Astrocyte (in vitro differentiated cells and primary cell): ENCODE data around the gene CZIB. TPM values are rescaled to one million over a fixed set of nuclear protein-coding genes. Genes with fewer than 3 reads are reported as not detected.

Experiments
- DNase-seq: peaks from one replicate; pipeline ENCODE4 v3.0.0-alpha.2; 2010; ENCODE audit warnings: low read depth
- FAIRE-seq: peaks from 2 replicates; lab custom pipeline; 2011; peaks lifted over from hg19 to GRCh38; lab: Jason Lieb, UNC
- H2AFZ ChIP-seq: 2 replicates; pipeline ENCODE4 v1.6.0; 2012; ENCODE audit warnings: low read depth, low read length, inconsistent platforms
- H3K27ac ChIP-seq: 2 replicates; pipeline ENCODE4 v1.5.1; 2011; ENCODE audit warnings: low read depth, low read length, inconsistent platforms
- H3K27me3 ChIP-seq: 2 replicates; pipeline ENCODE4 v1.6.0; 2011; ENCODE audit warnings: low read length, inconsistent platforms; ENCODE audit not compliant: insufficient read depth
- H3K36me3 ChIP-seq: 2 replicates; pipeline ENCODE4 v1.5.1; 2011; ENCODE audit warnings: low read length, inconsistent platforms; ENCODE audit not compliant: insufficient read depth
- H3K4me1 ChIP-seq: 2 replicates; pipeline ENCODE4 v1.5.1; 2011; ENCODE audit warnings: low read length, inconsistent platforms; ENCODE audit not compliant: insufficient read depth
- H3K4me2 ChIP-seq: 2 replicates; pipeline ENCODE4 v1.6.0; 2012; ENCODE audit warnings: low read length, inconsistent platforms
- H3K4me3 ChIP-seq: 2 replicates; pipeline ENCODE4 v1.5.1; 2011; ENCODE audit warnings: low read depth, mild to moderate bottlenecking, low read length, inconsistent platforms; ENCODE audit not compliant: insufficient read depth
- H3K79me2 ChIP-seq: 2 replicates; pipeline ENCODE4 v1.6.0; 2012; ENCODE audit warnings: mild to moderate bottlenecking, low read length, inconsistent platforms; ENCODE audit not compliant: insufficient read depth
- H3K9ac ChIP-seq: 2 replicates; pipeline ENCODE4 v1.6.0; 2012; ENCODE audit warnings: mild to moderate bottlenecking, low read length, inconsistent platforms
- H3K9me3 ChIP-seq: 2 replicates; pipeline ENCODE4 v1.5.1; 2012; ENCODE audit warnings: low read depth, mild to moderate bottlenecking, low read length, inconsistent platforms; ENCODE audit not compliant: insufficient read depth
- H4K20me1 ChIP-seq: 2 replicates; pipeline ENCODE4 v1.6.0; 2012; ENCODE audit warnings: low read length, inconsistent platforms; ENCODE audit not compliant: insufficient read depth
- H3K27ac Mint-ChIP-seq: one replicate; pipeline ENCODE4 v1.8.0; 2021; ENCODE audit warnings: mild to moderate bottlenecking, mixed read lengths; ENCODE audit not compliant: unreplicated experiment
- H3K27me3 Mint-ChIP-seq: one replicate; pipeline ENCODE4 v1.8.0; 2021; ENCODE audit warnings: low read depth, mixed read lengths; ENCODE audit not compliant: unreplicated experiment
- H3K36me3 Mint-ChIP-seq: one replicate; pipeline ENCODE4 v1.8.0; 2021; ENCODE audit warnings: low read depth, mixed read lengths; ENCODE audit not compliant: unreplicated experiment
- H3K4me1 Mint-ChIP-seq: one replicate; pipeline ENCODE4 v1.8.0; 2021; ENCODE audit warnings: low read depth, mixed read lengths; ENCODE audit not compliant: unreplicated experiment
- H3K4me3 Mint-ChIP-seq: one replicate; pipeline ENCODE4 v1.8.0; 2021; ENCODE audit warnings: mild to moderate bottlenecking, moderate library complexity, mixed read lengths; ENCODE audit not compliant: unreplicated experiment
- H3K9me3 Mint-ChIP-seq: one replicate; pipeline ENCODE4 v1.8.0; 2021; ENCODE audit warnings: mild to moderate bottlenecking, mixed read lengths; ENCODE audit not compliant: unreplicated experiment
- EZH2 ChIP-seq: IDR thresholded peaks from 2 replicates; pipeline ENCODE4 v1.6.1; 2012; ENCODE audit warnings: mild to moderate bottlenecking, low read length, inconsistent platforms; ENCODE audit not compliant: insufficient read depth
- total RNA-seq: library from RNA; stranded (reverse); gene quantifications from 2 replicates; pipeline ENCODE4 v1.2.1, GENCODE V29; 2021
- TF ChIP-seq, protein P1 (sequence below): IDR thresholded peaks from 2 replicates; pipeline ENCODE4 v1.5.1; 2011; ENCODE audit warnings: low read depth, mild to moderate bottlenecking, inconsistent platforms, low read length, moderate library complexity; ENCODE audit not compliant: insufficient read depth

Gene CZIB
- total RNA-seq, 1 donor from 2014 or later = 34.5 TPM

DNA sequence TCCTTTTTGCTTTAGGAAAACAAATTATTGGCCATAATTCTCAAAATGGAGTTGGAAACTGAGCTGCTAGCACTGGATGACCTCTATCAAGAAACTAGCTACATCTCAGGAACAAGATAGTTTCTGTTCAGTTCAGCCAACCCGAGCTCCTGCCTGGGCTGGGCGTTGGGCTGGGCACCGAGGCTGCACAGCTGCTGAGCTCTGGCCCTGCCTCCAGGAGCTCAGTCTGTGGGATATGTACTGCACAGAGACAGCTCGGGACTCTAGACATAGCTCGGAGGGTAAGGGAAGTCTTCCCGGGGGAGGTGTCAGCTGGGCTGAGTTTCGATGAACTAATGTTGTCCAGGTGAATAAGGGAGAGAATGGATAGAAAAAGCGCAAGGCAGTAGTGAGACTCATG is 53.5 kb downstream of the CZIB start:
- Mint-ChIP-seq H3K4me3 (no peak overlapping the region), H3K36me3 (no peaks in the 10 kb centered on the region), H3K9me3 (peaks cover 2% of the 10 kb centered on the region), H3K27ac (no peak overlapping the region), H3K4me1 (peaks cover 2% of the 10 kb centered on the region), H3K27me3 (peaks cover 25% of the 10 kb centered on the region)
- TF ChIP-seq, protein P1, sequence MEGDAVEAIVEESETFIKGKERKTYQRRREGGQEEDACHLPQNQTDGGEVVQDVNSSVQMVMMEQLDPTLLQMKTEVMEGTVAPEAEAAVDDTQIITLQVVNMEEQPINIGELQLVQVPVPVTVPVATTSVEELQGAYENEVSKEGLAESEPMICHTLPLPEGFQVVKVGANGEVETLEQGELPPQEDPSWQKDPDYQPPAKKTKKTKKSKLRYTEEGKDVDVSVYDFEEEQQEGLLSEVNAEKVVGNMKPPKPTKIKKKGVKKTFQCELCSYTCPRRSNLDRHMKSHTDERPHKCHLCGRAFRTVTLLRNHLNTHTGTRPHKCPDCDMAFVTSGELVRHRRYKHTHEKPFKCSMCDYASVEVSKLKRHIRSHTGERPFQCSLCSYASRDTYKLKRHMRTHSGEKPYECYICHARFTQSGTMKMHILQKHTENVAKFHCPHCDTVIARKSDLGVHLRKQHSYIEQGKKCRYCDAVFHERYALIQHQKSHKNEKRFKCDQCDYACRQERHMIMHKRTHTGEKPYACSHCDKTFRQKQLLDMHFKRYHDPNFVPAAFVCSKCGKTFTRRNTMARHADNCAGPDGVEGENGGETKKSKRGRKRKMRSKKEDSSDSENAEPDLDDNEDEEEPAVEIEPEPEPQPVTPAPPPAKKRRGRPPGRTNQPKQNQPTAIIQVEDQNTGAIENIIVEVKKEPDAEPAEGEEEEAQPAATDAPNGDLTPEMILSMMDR = no peak
- TF ChIP-seq EZH2 = no peak
- H3K27me3 ChIP-seq = no peaks in the 10 kb centered on the region
- H3K36me3 ChIP-seq = no peaks in the 10 kb centered on the region
- H3K4me2 ChIP-seq = no peak overlapping the region
- H3K9ac ChIP-seq = no peak overlapping the region
- no peak overlapping the region for H2AFZ ChIP-seq
- no peak overlapping the region for H3K27ac ChIP-seq
- H3K4me1 ChIP-seq = no peaks in the 10 kb centered on the region
- H4K20me1 ChIP-seq = no peaks in the 10 kb centered on the region
- no peaks in the 10 kb centered on the region for H3K9me3 ChIP-seq
- FAIRE-seq = no peak
- H3K79me2 ChIP-seq = no peaks in the 10 kb centered on the region
- DNase-seq = no peak
- no peak overlapping the region for H3K4me3 ChIP-seq

DNA sequence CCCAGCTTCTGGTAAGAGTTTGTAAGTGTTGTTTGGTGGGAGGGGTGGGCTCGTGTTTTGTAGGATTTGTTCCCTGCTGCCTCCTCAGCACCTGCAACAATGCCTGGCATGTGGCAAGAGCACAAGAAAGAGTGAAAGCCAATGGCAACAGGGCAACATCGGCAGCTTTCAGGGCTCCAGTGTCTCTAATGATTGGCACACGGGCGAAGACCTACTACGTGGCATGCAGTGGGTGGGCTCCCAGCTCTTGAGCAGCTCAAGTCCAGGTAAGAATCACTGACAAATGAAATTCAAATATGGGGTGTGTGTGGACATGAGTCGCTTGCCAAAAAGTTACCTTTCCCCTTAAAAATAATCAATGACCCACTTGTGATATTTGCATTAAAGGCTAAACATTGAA is 54.1 kb downstream of the CZIB start:
- no peaks in the 10 kb centered on the region for H4K20me1 ChIP-seq
- H3K79me2 ChIP-seq = no peaks in the 10 kb centered on the region
- Mint-ChIP-seq H3K4me1 (peaks cover 2% of the 10 kb centered on the region), H3K36me3 (no peaks in the 10 kb centered on the region), H3K27ac (no peak overlapping the region), H3K9me3 (peaks cover 2% of the 10 kb centered on the region), H3K27me3 (peaks cover 25% of the 10 kb centered on the region), H3K4me3 (no peak overlapping the region)
- H3K9me3 ChIP-seq = no peaks in the 10 kb centered on the region
- no peak overlapping the region for H3K4me2 ChIP-seq
- H3K27me3 ChIP-seq = no peaks in the 10 kb centered on the region
- no peak overlapping the region for H3K4me3 ChIP-seq
- FAIRE-seq = no peak
- no peaks in the 10 kb centered on the region for H3K4me1 ChIP-seq
- H3K9ac ChIP-seq = no peak overlapping the region
- no peak overlapping the region for H3K27ac ChIP-seq
- no peak for DNase-seq
- H3K36me3 ChIP-seq = no peaks in the 10 kb centered on the region
- no peak for TF ChIP-seq EZH2
- TF ChIP-seq, protein P1 = no peak
- H2AFZ ChIP-seq = no peak overlapping the region

DNA sequence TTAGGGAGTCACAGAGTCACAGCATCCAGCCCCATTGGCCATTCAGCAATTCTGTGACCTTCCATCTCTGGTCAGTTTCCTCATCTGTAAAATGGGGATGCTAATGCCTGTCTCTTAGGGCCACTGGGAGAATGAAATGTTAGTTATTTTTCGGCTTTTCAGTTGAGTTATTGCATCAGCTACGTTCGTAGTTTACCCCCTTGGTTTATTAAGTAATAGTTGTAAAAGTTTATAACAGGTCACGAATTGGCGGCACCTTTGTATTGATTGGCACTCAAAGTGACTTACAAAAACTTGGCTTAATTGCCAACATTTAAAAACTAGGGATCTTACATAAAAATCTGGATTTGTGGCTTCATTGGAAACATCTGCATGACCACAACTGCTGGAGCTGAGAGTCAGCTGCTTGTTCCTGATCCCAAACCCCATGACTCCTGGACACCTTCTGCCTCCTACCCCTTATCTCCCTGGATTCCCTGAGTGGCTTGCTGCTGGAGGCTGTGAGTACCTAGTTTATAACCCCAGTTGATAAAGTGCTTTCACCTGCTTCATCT is 54.9 kb downstream of the CZIB start:
- no peaks in the 10 kb centered on the region for H3K27me3 ChIP-seq
- H3K4me1 ChIP-seq = no peaks in the 10 kb centered on the region
- Mint-ChIP-seq H3K36me3 (no peaks in the 10 kb centered on the region), H3K27me3 (peaks cover 22% of the 10 kb centered on the region), H3K27ac (no peak overlapping the region), H3K4me1 (peaks cover 2% of the 10 kb centered on the region), H3K9me3 (peaks cover 2% of the 10 kb centered on the region), H3K4me3 (no peak overlapping the region)
- no peak overlapping the region for H3K9ac ChIP-seq
- H3K4me3 ChIP-seq = no peak overlapping the region
- H3K36me3 ChIP-seq = no peaks in the 10 kb centered on the region
- H3K27ac ChIP-seq = no peak overlapping the region
- no peak for TF ChIP-seq EZH2
- TF ChIP-seq, protein P1 = no peak
- no peaks in the 10 kb centered on the region for H4K20me1 ChIP-seq
- no peak for FAIRE-seq
- no peak for DNase-seq
- no peaks in the 10 kb centered on the region for H3K79me2 ChIP-seq
- H2AFZ ChIP-seq = no peak overlapping the region
- H3K4me2 ChIP-seq = no peak overlapping the region
- no peaks in the 10 kb centered on the region for H3K9me3 ChIP-seq

Other genes starting within 250 kb of the CZIB start
- gene PODN, start 158.4 kb downstream of the CZIB start, total RNA-seq = 1.9 and 2.6 TPM in 2 replicates
- gene SLC1A7, start 78.0 kb downstream of the CZIB start, total RNA-seq = not detected in 2 replicates
- 10.4 and 12.7 TPM in 2 replicates for gene CPT2, start 23.8 kb downstream of the CZIB start, total RNA-seq
- 34.8 and 35.7 TPM in 2 replicates for gene MAGOH, start 17.9 kb upstream of the CZIB start, total RNA-seq
- gene LRP8, start 107.4 kb upstream of the CZIB start, total RNA-seq = 12.8 and 13.9 TPM in 2 replicates
- gene DMRTB1, start 238.8 kb upstream of the CZIB start, total RNA-seq = not detected in 2 replicates